CD4-positive, alpha-beta T cell treated with Interleukin-12 subunit alpha and Interleukin-12 subunit beta, for 1 hour (primary cell): Measurements from ENCODE around the gene TMEM119.
"Not testable (repeated sequence)": the region's sequence is repeated elsewhere in the genome, so short reads cannot be mapped to it uniquely, and the experiment has no call there.

Experiments used
- DNase-seq: peaks from one replicate; pipeline ENCODE4 v3.0.0-alpha.2; 2020

TMEM119 gene

DNA sequence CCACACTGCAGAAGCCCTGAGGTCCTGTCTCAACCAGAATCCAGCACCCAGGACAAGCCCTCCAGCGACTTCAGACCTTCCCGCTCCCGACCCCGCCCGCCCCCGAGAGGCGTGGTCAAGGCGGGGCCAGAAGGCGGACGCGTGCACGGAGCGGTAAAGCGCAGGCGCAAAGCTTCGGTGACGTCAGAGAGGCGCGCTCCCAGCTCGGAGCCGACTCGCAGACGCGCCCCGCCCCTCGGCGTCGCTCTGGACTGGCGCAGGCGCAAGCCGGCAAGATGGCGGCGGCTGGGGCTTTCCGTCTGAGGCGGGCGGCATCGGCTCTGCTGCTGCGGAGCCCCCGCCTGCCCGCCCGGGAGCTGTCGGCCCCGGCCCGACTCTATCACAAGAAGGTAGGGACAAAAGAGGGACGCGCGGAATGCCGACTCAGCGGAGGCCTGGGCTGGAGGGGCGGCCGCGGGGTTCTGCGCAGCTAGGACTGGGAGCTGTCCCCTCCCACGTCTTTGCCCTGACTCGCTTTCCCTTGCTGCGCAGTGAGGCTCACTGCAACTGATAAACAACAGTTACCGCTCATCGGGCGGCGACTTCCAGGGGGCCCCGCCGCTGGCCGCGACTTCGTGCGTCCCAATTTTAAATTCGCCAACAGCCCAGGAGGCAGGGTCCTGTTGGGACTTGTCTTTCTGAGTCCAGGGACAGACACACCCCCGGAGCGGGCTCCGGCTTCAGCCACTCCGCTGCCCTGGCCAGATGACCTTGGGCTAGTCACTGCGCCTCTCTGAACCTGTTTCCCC lies 35.3 kb downstream of the TMEM119 start, which contains the start of gene ISCU:
Gene ISCU, plus strand, starts transcription at position 249 of the 788 bp plus-strand sequence. Its CDS starts 27 bp downstream, at position 276.
- peak; percentile 99 for DNase-seq

DNA sequence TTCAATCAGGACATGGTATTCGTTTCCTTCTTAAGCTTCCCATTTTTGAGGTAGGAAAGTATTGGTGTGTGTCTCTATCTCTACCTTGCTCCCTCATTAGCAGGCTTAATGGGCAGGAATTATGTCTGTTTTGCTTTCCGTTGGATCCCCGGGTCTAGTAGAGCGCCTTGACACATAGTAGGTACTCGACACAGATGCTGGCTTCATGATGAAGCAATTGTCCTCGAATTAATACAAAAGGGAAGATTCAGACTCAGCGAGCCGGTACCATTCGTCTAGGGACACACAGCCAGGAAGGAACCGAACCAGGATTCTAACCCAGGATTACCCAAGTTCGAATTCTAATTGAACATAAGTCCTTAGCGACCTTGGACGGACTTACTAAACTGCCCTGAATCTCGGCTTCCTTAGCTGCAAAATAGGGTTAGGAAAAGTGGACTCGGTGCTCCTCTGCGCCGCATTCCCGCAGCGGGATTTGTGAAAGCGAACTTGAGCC lies 36.0 kb downstream of the TMEM119 start:
- DNase-seq = peak; percentile 13

DNA sequence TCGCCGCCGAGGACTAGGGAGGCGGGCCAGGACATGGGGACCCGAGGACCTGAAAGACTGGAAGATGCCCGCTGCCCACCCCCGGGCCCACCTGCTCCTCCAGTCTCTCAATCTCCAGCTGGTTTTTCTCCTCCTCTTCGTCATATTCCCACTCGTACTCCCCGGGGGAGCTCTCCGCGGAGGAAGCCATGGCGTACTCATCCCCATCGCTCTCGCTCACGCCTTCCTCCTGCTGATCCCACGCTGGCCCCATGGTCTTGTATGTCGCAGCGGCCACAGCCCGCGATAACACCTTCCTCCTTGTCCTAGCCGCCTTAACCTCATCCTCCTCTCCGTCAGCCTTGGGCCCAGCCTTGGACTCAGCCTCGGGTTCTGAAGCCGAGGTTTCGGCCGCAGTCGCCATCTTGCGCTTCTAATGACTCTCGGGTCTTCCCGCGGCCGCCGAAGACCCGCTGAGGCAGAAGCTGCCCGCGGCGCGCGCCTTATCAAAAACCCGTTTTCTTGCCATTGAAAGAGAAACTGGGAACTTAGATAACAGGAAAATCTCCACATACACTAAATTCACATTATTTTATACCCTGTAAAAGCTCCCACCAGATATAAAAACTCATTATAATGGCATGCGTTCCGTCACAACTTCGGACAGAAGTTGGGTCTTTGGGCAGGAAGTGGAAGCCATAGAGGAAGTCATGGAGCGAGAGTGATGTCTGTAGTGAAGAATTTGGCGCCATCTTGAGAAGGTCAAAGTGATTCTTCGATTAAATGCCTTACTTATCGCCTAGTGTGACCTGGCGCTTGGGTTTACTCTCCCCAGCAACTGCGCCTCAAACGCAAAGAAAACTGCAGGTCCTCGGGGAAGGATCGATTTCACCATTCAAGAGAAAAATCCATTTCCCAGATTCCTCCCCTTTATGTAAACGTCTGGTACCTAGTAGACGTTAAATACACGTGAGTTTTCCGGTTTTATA lies 36.8 kb downstream of the TMEM119 start, which contains the start of gene SART3:
Gene SART3, minus strand, starts transcription at position 422 of the 968 bp plus-strand sequence. Its CDS starts 19 bp downstream, at position 403.
- peak; percentile 90 for DNase-seq

DNA sequence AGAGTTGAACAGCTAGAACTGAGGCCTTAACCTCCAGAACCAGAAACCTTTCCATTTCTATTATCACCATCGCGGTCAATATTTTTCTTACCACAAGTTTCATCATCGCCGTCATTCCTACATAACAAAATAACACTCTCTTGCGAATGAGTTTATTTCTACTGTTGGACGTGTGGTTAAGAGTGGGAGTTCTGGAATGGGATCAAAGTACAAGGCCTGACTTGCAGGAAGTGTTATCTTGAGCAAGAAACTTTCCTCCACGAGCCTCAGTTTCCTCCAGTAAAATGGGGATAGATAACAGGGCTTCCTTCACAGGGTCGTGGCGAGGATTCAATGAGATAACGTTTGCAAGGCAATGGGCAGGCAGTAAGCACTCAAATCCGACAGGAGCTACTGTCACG lies 37.6 kb downstream of the TMEM119 start:
- DNase-seq = no peak

DNA sequence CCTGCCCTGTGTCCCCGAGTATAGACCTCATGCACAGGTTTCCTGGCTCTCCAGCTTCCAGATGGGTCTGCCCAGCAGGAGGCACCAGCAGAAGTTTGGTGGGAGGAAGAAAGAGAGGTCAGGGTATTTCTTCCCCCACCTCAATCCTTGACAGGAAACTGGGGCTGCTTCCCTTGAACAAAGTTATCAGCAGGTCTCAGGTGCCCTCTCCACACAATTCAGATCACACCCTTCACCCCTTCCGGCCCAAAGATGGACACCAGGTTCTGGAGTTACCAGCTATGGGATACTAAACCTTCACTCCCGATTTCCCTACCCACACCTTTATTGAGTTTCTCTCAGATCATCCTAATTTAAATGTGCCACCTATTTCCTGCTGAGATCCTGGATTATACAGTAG lies 38.1 kb downstream of the TMEM119 start:
- no peak for DNase-seq

DNA sequence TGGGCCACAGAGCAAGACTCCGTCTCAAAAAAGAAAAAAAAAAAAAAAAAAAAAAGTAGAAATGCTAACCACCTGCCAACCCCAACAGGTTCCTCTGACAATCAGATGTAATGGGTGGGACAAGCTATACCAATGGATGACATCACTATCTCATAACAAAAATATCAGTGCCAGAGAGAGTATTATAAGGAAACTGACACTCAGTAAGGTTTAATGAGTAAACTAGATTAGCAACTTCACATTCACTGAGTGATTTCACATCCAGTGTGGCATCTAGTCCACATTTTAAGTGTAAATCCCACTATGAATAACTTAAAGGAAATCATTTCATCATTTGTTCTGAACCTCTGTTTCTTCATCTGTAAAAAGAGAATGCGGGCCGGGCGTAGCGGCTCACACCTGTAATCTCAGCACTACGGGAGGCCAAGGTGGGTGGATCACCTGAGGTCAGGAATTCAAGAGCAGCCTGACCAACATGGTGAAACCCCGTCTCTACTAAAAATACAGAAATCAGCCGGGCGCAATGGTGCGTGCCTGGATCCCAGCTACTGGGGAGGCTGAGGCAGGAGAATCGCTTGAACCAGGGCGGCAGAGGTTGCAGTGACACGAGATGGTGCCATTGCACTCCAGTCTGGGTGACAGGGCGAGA lies 38.8 kb downstream of the TMEM119 start:
- no peak for DNase-seq

DNA sequence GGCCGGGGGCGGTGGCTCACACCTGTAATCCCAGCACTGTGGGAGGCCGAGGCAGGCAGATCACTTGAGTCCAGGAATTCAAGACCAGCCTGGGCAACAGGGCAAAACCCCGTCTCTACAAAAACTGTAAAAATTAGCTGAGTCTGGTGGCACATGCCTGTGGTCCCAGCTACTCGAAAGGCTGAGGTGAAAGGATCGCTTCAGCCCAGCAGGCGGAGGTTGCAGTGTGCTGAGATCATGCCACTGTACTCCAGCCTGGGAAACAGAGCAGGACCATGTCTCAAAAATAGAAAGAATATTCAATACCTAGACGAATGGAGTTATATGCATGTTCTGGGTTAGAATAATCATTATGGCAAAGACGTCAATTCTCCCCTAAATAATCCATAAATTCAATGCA lies 42.5 kb downstream of the TMEM119 start:
- DNase-seq = not testable (repeated sequence)

DNA sequence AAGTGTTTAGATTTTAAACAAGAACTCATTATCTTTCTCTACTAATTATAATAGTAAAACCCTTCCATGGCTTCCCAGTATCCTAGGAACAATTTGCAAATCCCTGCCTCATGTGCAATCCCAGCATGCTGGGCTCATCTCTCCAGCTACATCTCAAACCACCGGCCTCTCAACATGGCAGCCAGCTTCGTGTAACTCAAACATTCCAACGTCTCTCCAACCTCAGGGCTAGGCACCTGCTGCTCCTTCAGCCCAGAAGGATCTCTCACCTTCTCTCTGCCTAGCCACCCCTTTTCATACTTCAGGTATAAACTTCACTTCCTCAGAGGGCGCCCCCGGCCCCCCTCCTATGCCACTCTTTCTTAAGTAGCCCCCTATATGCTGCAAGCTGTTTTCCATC lies 44.1 kb downstream of the TMEM119 start:
- DNase-seq = no peak

DNA sequence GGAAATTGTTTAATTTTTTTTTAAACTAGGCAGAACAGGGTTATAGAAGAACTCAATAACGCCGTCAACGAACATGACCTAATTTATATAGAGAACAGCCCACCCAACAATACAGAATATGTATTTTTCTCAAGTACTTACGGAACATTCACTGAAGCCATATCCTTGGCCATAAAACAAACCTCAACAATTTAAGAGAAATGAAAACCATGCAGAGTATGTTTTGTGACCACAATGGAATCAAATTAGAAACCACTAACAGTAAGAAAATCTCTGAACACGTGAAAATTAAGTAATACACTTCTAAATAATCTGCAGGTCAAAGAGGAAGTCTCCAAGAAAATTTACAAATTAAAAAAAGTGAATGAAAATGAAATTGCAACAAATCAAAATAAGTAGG lies 46.3 kb downstream of the TMEM119 start:
- no peak for DNase-seq

DNA sequence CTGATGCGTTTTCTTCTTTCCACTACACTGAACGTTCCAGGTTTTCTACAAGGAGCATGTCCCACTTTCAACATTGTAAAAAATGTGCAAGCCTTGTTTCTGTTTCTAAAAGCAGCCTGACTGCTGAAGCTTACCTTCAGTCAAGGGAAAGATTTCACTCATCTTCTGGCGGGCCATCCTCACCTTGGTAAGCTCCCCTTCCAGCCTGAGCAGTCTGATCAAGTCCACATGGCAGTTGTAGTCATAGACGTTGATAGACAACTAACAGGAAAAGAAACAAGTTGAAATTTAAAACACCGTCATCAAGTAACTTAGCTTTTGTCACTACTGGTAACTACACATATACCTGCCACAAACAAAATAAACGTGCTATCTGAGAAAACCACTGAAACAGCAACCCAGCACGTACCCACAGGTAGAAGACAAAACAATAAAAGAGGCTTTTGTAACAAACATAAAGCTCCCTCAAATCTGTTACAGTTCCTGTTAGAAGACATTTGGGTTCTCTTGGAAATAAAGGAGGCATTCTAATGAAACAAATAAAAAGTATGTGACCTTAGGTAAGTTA lies 48.8 kb downstream of the TMEM119 start:
- no peak for DNase-seq

DNA sequence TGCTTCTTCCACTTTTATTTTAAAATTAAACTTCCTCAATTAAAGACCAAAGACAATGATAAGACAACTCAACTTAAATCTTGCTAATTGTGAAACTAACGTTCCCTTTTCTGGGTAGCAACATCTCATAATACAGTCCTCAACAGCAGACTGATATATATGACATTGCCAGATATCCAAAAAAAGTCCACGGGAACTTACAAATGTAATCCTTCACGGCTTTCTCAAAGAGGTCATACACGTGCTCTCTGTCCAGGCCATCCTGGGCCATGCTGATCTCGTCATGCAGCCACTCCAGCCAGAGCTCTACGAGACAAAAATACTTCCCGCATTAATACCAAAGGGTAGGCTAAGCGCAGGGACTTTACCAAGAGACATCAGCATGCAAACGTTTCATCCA lies 50.2 kb downstream of the TMEM119 start:
- DNase-seq = no peak

DNA sequence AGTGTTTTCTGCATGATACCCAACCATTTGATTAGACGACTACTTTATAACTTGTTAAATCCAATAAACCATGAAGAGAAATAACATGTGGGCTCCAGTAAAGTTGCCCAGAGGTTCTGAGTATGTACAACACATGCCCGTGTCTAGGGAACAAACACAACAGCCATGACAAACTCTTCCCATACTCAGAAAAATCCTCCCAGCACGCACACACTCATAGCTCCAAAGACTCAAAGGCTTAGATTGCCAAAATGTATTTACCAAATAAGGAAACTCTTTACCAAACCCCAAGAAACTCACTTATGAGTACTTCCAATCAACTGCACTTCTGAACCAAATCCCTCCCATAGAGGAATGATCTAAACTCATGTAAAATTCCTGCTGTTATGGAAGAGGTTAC lies 54.2 kb downstream of the TMEM119 start:
- DNase-seq = no peak

DNA sequence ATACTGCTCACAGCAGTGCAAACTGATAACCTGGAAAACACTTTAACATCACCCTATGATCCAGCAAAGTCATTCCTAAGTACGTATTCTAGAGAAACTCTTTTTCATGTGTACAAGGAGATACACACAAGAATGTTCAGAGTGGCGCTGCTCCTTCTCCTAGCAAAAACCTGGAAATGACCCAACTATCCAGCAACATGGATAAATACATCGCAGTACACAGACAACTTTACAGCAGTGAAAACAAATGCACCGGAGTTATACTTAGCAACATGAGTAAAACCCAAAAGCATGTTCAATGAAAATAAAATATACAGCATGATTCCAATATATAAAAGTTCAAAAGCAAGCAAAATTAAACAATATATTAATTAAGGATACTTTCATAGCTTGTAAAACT lies 55.6 kb downstream of the TMEM119 start:
- DNase-seq = no peak
